Ascending aorta (tissue), 2 donors: ENCODE results near the gene CPM. TPM values are rescaled to one million over a fixed set of nuclear protein-coding genes. Genes with fewer than 3 reads are reported as not detected.

Source experiments
- DNase-seq, 2 donors: peaks; one replicate each; pipeline ENCODE4 v3.0.0-alpha.2; 2019; ENCODE audit warnings: low spot score in 2 of 2
- H3K27ac ChIP-seq, 2 donors: fragments of 200-600 bp; sonication (generic); one replicate each; pipeline ENCODE4 v1.5.1; 2016 to 2017; ENCODE audit warnings: mild to moderate bottlenecking in 1 of 2
- H3K27me3 ChIP-seq: fragments of 200-600 bp; sonication (generic); one replicate; pipeline ENCODE4 v1.5.1; 2017
- H3K36me3 ChIP-seq, 2 donors: fragments of 200-600 bp; sonication (generic); one replicate each; pipeline ENCODE4 v1.5.1; 2016
- H3K4me1 ChIP-seq, 2 donors: fragments of 200-600 bp; sonication (generic); one replicate each; pipeline ENCODE4 v1.5.1; 2016 to 2017; ENCODE audit warnings: mild to moderate bottlenecking in 1 of 2
- H3K4me3 ChIP-seq, 2 donors: fragments of 200-600 bp; sonication (generic); one replicate each; pipeline ENCODE4 v1.5.1; 2016 to 2017; ENCODE audit warnings: mild to moderate bottlenecking in 1 of 2
- H3K9me3 ChIP-seq, 2 donors: fragments of 200-600 bp; sonication (generic); one replicate each; pipeline ENCODE4 v1.5.1; 2016
- intact Hi-C: fragments of 100-400 bp; cut with DNase I; formaldehyde crosslinking; loops from one replicate; pipeline ENCODE4 v1.15.1; 2023
- total RNA-seq: library from RNA; depleted of rRNA; stranded (reverse); fragments of >200 nt; gene quantifications from one replicate; pipeline ENCODE4 v1.1.0, GENCODE V29; 2016
- TF ChIP-seq, protein P1 (sequence below), 3 experiments: fragments of 200-600 bp in 2 of 3; fragments of 450-650 bp in 1 of 3; sonication (generic) in 2 of 3; IDR thresholded peaks; one replicate each; pipeline ENCODE4 v1.5.1; 2016 to 2019; ENCODE audit warnings: antibody characterized with exemption in 3 of 3, mild to moderate bottlenecking in 1 of 3, moderate library complexity in 1 of 3

Gene CPM
- total RNA-seq, 1 donor from 2014 or later: 48.1 TPM

DNA sequence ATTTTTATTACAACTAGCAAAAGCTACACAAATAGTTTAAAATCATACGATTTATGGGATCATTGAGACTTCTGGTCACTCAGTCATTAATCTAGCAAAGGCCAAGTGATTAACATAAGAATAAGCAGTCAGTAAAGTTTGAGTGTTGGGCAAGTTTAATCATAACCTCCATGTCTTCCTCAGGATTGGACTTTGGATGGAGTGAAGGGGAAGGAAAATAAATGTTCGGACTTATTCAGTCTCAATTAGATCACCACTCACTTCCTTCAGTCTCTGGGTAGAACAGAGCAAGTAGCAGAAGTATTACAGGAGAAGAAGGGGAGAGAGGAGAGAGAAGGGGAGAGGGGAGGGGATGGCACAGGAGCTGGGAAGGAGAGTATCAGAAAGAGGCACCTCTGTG, 31.4 kb downstream of the CPM start:
- H3K4me3 ChIP-seq: no peak overlapping the region
- no peaks in the 10 kb centered on the region for H3K27me3 ChIP-seq
- no peak for DNase-seq
- no peaks in the 10 kb centered on the region for H3K36me3 ChIP-seq
- no peaks in the 10 kb centered on the region for H3K4me1 ChIP-seq
- H3K27ac ChIP-seq: no peak overlapping the region
- intact Hi-C loops: no loop called here
- no peaks in the 10 kb centered on the region for H3K9me3 ChIP-seq
- TF ChIP-seq, protein P1, sequence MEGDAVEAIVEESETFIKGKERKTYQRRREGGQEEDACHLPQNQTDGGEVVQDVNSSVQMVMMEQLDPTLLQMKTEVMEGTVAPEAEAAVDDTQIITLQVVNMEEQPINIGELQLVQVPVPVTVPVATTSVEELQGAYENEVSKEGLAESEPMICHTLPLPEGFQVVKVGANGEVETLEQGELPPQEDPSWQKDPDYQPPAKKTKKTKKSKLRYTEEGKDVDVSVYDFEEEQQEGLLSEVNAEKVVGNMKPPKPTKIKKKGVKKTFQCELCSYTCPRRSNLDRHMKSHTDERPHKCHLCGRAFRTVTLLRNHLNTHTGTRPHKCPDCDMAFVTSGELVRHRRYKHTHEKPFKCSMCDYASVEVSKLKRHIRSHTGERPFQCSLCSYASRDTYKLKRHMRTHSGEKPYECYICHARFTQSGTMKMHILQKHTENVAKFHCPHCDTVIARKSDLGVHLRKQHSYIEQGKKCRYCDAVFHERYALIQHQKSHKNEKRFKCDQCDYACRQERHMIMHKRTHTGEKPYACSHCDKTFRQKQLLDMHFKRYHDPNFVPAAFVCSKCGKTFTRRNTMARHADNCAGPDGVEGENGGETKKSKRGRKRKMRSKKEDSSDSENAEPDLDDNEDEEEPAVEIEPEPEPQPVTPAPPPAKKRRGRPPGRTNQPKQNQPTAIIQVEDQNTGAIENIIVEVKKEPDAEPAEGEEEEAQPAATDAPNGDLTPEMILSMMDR (IDR thresholded peaks at IDR 0.05): no peak

DNA sequence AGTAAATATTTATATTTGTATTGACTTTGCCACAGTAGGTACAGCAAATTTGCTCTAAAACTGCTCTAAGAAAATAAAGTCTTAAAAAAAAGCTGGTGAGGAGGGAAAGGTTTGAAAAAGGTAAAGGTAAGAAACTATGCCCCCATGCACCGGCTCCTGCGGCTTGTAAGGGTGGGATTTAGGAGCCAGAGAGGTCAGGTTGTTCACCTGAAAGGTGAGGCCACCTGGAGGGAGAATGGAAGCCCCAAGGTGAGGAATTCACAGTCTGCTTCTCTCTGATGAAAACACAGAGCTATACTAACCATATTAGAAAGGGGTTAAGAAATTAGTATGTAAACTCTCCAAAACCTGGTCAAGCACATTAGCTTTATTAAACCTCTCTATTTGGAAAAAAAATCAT, 31.8 kb downstream of the CPM start:
- intact Hi-C loops: no loop called here
- Histone ChIP-seq H3K9me3 (no peaks in the 10 kb centered on the region), H3K4me1 (no peaks in the 10 kb centered on the region), H3K27ac (no peak overlapping the region), H3K27me3 (no peaks in the 10 kb centered on the region), H3K36me3 (no peaks in the 10 kb centered on the region), H3K4me3 (no peak overlapping the region)
- TF ChIP-seq, protein P1 (IDR thresholded peaks at IDR 0.05): no peak
- no peak for DNase-seq

DNA sequence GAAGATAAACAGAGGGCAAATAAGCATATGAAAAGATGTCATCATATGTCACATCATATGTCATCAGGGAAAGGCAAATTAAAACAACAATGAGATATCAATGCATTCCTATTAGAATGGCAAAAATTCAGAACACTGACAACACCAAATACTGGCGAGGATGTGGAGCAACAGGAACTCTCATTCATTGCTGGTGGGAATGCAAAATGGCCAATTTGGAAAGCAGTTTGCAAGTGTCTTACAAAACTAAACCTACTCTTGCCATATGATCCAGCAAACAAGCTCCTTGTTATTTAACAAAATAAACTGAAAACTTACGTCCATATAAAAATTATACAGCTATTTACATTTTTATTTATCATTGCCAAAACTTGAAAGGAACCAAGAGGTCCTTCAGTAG, 32.7 kb downstream of the CPM start:
- Histone ChIP-seq H3K27me3 (no peaks in the 10 kb centered on the region), H3K9me3 (no peaks in the 10 kb centered on the region), H3K27ac (no peak overlapping the region), H3K4me3 (no peak overlapping the region), H3K4me1 (no peaks in the 10 kb centered on the region), H3K36me3 (no peaks in the 10 kb centered on the region)
- DNase-seq: no peak
- intact Hi-C loops: no loop called here
- TF ChIP-seq, protein P1 (IDR thresholded peaks at IDR 0.05): no peak

DNA sequence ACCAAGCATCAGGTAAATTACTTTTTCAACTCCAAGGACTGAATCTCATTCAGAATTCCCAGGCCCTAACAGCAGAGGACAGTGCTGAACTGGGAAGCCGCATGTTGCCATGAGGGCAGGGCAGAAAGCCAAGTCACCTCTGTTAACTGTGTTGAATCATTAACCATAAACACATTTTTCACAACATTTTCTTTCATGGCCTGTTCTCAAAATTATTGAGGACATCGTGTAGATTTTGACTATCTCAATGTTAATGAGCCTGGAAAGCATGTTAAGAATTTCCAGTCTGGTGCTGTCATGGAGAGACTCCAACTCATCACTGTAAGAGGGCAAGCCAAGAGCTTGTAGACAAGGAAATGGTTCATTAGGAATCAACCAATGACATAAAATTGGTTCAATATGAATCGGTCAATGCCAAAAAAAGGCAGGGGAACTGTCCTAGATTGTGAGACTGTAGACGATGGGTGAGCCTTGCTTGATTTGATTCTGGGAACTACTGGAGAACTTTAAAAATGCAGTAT, 33.7 kb downstream of the CPM start:
- no peak for DNase-seq
- Histone ChIP-seq H3K27me3 (no peaks in the 10 kb centered on the region), H3K4me1 (no peaks in the 10 kb centered on the region), H3K27ac (no peak overlapping the region), H3K4me3 (no peak overlapping the region), H3K36me3 (no peaks in the 10 kb centered on the region), H3K9me3 (no peaks in the 10 kb centered on the region)
- TF ChIP-seq, protein P1 (IDR thresholded peaks at IDR 0.05): no peak
- intact Hi-C loops: no loop called here

DNA sequence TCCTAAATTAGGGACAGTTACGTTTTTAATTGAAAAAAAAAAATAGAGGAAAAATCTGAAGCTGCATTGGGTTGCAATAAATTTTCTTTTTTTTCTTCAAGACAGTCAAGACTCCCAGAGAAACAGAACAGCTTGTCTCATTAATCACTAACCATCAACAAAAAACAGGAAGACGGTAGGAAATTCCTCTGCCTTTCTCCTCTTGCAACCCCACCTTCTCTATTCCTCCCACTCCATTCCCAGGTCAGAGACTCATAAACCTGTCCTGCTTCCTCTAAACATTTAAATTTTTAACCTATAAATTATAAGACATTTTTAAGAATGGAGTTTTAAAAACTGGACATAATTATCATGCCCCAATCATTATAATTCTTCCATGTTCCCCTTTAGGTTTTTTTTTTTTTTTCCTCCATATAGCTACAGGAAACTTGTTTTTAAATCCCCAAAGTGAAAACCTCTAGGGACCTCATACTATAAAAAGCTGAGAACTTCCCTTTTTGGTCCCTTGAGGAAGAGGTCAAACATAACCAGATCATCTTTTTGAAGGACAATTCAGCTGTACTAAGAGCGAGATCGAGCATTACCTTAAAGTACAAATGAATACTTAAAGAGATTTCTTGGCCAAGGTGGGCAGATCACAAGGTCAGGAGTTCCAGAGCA, 36.0 kb downstream of the CPM start:
- Histone ChIP-seq H3K27me3 (no peaks in the 10 kb centered on the region), H3K4me3 (no peak overlapping the region), H3K27ac (no peak overlapping the region), H3K9me3 (no peaks in the 10 kb centered on the region), H3K36me3 (no peaks in the 10 kb centered on the region), H3K4me1 (no peaks in the 10 kb centered on the region)
- TF ChIP-seq, protein P1 (IDR thresholded peaks at IDR 0.05): no peak
- no peak for DNase-seq
- intact Hi-C loops: no loop called here
